Colonic mucosa (tissue), 4 donors: ENCODE measurements around the gene STK33. TPM values are rescaled to one million over a fixed set of nuclear protein-coding genes. Genes with fewer than 3 reads are reported as not detected.

ENCODE experiments used
- DNase-seq: peaks from one replicate; pipeline ENCODE4 v3.0.0-alpha.2; 2020
- H3K27ac ChIP-seq: fragments of 200-600 bp; one replicate; pipeline ENCODE4 v1.8.0; 2021
- H3K27me3 ChIP-seq: fragments of 200-600 bp; one replicate; pipeline ENCODE4 v1.8.0; 2021
- H3K36me3 ChIP-seq: fragments of 200-600 bp; one replicate; pipeline ENCODE4 v1.8.0; 2021
- H3K4me1 ChIP-seq: fragments of 200-600 bp; one replicate; pipeline ENCODE4 v1.8.0; 2021; ENCODE audit warnings: mild to moderate bottlenecking
- H3K4me3 ChIP-seq: fragments of 200-600 bp; one replicate; pipeline ENCODE4 v1.8.0; 2021
- H3K9ac ChIP-seq, 2 donors: one replicate each; pipeline ENCODE4 v1.7.0; 2013; ENCODE audit warnings: control low read depth in 2 of 2, low read depth in 2 of 2, low read length in 2 of 2
- H3K9me3 ChIP-seq: fragments of 200-600 bp; one replicate; pipeline ENCODE4 v1.8.0; 2021
- CTCF ChIP-seq: fragments of 200-600 bp; IDR thresholded peaks from one replicate; pipeline ENCODE4 v1.8.0; 2022; ENCODE audit warnings: antibody characterized with exemption, mild to moderate bottlenecking
- intact Hi-C: fragments of 100-400 bp; cut with DNase I; formaldehyde crosslinking; loops from one replicate; pipeline ENCODE4 v1.14.1; 2022
- total RNA-seq, 2 donors: library from RNA; stranded (reverse); fragmentation: NEBNext Ultra II Directional in 1 of 2; extraction: Animal tissue kit (Norgen Biotek cat#: 25700) in 1 of 2; gene quantifications; one replicate each; pipeline ENCODE4 v1.2.1, GENCODE V29; 2021
- donor health status: healthy.
- donor health status: DM: no; HTN: no; CAD: no.
- donor health status: DM: no; HTN: no; CAD: no.

The STK33 gene
- total RNA-seq, 2 donors from 2014 or later: 3.7 to 4.1 TPM

- TF ChIP-seq CTCF: no peak
- DNase-seq: no peak
- H3K4me3 ChIP-seq: no peak overlapping the region
- no peak overlapping the region for H3K27ac ChIP-seq
- intact Hi-C loops: no loop called here
- no peaks in the 10 kb centered on the region for H3K36me3 ChIP-seq
- H3K9ac ChIP-seq: no peak overlapping the region
- H3K27me3 ChIP-seq: no peaks in the 10 kb centered on the region
- H3K4me1 ChIP-seq: no peaks in the 10 kb centered on the region
- no peaks in the 10 kb centered on the region for H3K9me3 ChIP-seq
Observed at GRCh38 chr11:8581300-8581699, 12.7 kb downstream of the STK33 start.

GRCh38 chr11:8577791-8578581 lies 16.0 kb downstream of the STK33 start:
- TF ChIP-seq CTCF: no peak
- no peaks in the 10 kb centered on the region for H3K27me3 ChIP-seq
- intact Hi-C loops: no loop called here
- no peak overlapping the region for H3K9ac ChIP-seq
- H3K4me3 ChIP-seq: no peak overlapping the region
- DNase-seq: no peak
- no peak overlapping the region for H3K27ac ChIP-seq
- H3K9me3 ChIP-seq: no peaks in the 10 kb centered on the region
- H3K36me3 ChIP-seq: no peaks in the 10 kb centered on the region
- H3K4me1 ChIP-seq: no peaks in the 10 kb centered on the region

GRCh38 chr11:8574798-8575197 lies 19.2 kb downstream of the STK33 start:
- intact Hi-C loops: no loop called here
- H3K9me3 ChIP-seq: no peaks in the 10 kb centered on the region
- no peaks in the 10 kb centered on the region for H3K27me3 ChIP-seq
- no peak for TF ChIP-seq CTCF
- no peak overlapping the region for H3K9ac ChIP-seq
- DNase-seq: no peak
- no peak overlapping the region for H3K4me3 ChIP-seq
- no peaks in the 10 kb centered on the region for H3K4me1 ChIP-seq
- H3K27ac ChIP-seq: no peak overlapping the region
- no peaks in the 10 kb centered on the region for H3K36me3 ChIP-seq

- intact Hi-C loops: no loop called here
- DNase-seq: no peak
- no peak for TF ChIP-seq CTCF
Observed at GRCh38 chr11:8573777-8574176, 20.3 kb downstream of the STK33 start.

GRCh38 chr11:8567602-8568198 lies 26.3 kb downstream of the STK33 start:
- no peak overlapping the region for H3K4me3 ChIP-seq
- intact Hi-C loops: no loop called here
- no peaks in the 10 kb centered on the region for H3K4me1 ChIP-seq
- H3K27ac ChIP-seq: no peak overlapping the region
- H3K9me3 ChIP-seq: no peaks in the 10 kb centered on the region
- H3K36me3 ChIP-seq: no peaks in the 10 kb centered on the region
- H3K27me3 ChIP-seq: no peaks in the 10 kb centered on the region
- no peak for DNase-seq
- no peak overlapping the region for H3K9ac ChIP-seq
- no peak for TF ChIP-seq CTCF

More at GRCh38 chr11:8573777-8574176, 20.3 kb downstream of the STK33 start:
- Histone ChIP-seq H3K9ac (no peak overlapping the region), H3K4me3 (no peak overlapping the region), H3K9me3 (no peaks in the 10 kb centered on the region), H3K27ac (no peak overlapping the region), H3K27me3 (no peaks in the 10 kb centered on the region), H3K36me3 (no peaks in the 10 kb centered on the region), H3K4me1 (no peaks in the 10 kb centered on the region)
